NT2/D1 (cell line): ENCODE results near the gene STAU1.

Source experiments
- DNase-seq: peaks from one replicate; pipeline ENCODE4 v3.0.0-alpha.2; 2011; ENCODE audit warnings: low read depth, low spot score
- H3K27me3 ChIP-seq: 2 replicates; pipeline ENCODE4 v1.6.0; 2011; ENCODE audit warnings: mild to moderate bottlenecking; ENCODE audit not compliant: insufficient read length, insufficient read depth
- H3K36me3 ChIP-seq: 2 replicates; pipeline ENCODE4 v1.6.1; 2011; ENCODE audit warnings: mild to moderate bottlenecking, low read length, mixed read lengths; ENCODE audit not compliant: insufficient read depth, insufficient read length
- H3K4me1 ChIP-seq: 2 replicates; pipeline ENCODE4 v1.5.1; 2011; ENCODE audit not compliant: insufficient read depth, insufficient read length
- H3K4me3 ChIP-seq: 2 replicates; pipeline ENCODE4 v1.5.1; 2011; ENCODE audit warnings: low read depth; ENCODE audit not compliant: insufficient read length
- H3K9ac ChIP-seq: 2 replicates; pipeline ENCODE4 v1.6.0; 2011; ENCODE audit warnings: low read depth; ENCODE audit not compliant: insufficient read length
- H3K9me3 ChIP-seq: 2 replicates; pipeline ENCODE4 v1.5.1; 2011; ENCODE audit warnings: mild to moderate bottlenecking, low read length; ENCODE audit not compliant: insufficient read depth
- SUZ12 ChIP-seq: IDR thresholded peaks from 2 replicates; pipeline ENCODE4 v1.6.1; 2011; ENCODE audit not compliant: insufficient read length, insufficient read depth; ENCODE audit errors: extremely low read depth
- YY1 ChIP-seq: IDR thresholded peaks from 2 replicates; pipeline ENCODE4 v1.6.1; 2011; ENCODE audit not compliant: insufficient read length, insufficient read depth
- ZNF274 ChIP-seq: IDR thresholded peaks from 2 replicates; pipeline ENCODE4 v1.6.1; 2011; ENCODE audit warnings: mild to moderate bottlenecking, low read depth, low read length

STAU1 gene

GRCh38 chr20:49160057-49160929 lies 27.8 kb downstream of the STAU1 start:
- Histone ChIP-seq H3K27me3 (no peaks in the 10 kb centered on the region), H3K36me3 (peaks cover 51% of the 10 kb centered on the region), H3K9ac (no peak overlapping the region), H3K4me1 (no peaks in the 10 kb centered on the region), H3K4me3 (no peak overlapping the region), H3K9me3 (no peaks in the 10 kb centered on the region)
- TF ChIP-seq ZNF274 (no peak), SUZ12 (no peak), YY1 (no peak)
- DNase-seq, result no peak

GRCh38 chr20:49157146-49157545 lies 31.0 kb downstream of the STAU1 start:
- no peak overlapping the region for H3K9ac ChIP-seq
- TF ChIP-seq YY1 (no peak), ZNF274 (no peak), SUZ12 (no peak)
- H3K4me3 ChIP-seq, result no peak overlapping the region
- H3K4me1 ChIP-seq, result no peaks in the 10 kb centered on the region
- H3K27me3 ChIP-seq, result no peaks in the 10 kb centered on the region
- DNase-seq, result no peak
- H3K9me3 ChIP-seq, result no peaks in the 10 kb centered on the region
- H3K36me3 ChIP-seq, result peaks cover 48% of the 10 kb centered on the region

- H3K9ac ChIP-seq, result no peak overlapping the region
- H3K27me3 ChIP-seq, result no peaks in the 10 kb centered on the region
These were observed 31.7 kb downstream of the STAU1 start for GRCh38 chr20:49156481-49156880.

GRCh38 chr20:49151436-49151835 lies 36.7 kb downstream of the STAU1 start:
- no peaks in the 10 kb centered on the region for H3K9me3 ChIP-seq
- peaks cover 58% of the 10 kb centered on the region for H3K36me3 ChIP-seq
- no peaks in the 10 kb centered on the region for H3K4me1 ChIP-seq
- H3K4me3 ChIP-seq, result no peak overlapping the region
- H3K9ac ChIP-seq, result no peak overlapping the region
- TF ChIP-seq ZNF274, result no peak
- no peak for TF ChIP-seq SUZ12
- no peak for TF ChIP-seq YY1
- no peaks in the 10 kb centered on the region for H3K27me3 ChIP-seq
- DNase-seq, result no peak

More at GRCh38 chr20:49156481-49156880, 31.7 kb downstream of the STAU1 start:
- Histone ChIP-seq H3K9me3 (no peaks in the 10 kb centered on the region), H3K4me1 (no peaks in the 10 kb centered on the region), H3K4me3 (no peak overlapping the region), H3K36me3 (peaks cover 48% of the 10 kb centered on the region)
- TF ChIP-seq ZNF274 (no peak), YY1 (no peak), SUZ12 (no peak)
- no peak for DNase-seq

GRCh38 chr20:49149281-49150045 lies 38.7 kb downstream of the STAU1 start:
- H3K36me3 ChIP-seq, result peaks cover 65% of the 10 kb centered on the region
- H3K9me3 ChIP-seq, result no peaks in the 10 kb centered on the region
- H3K27me3 ChIP-seq, result no peaks in the 10 kb centered on the region
- no peak for DNase-seq
- no peak for TF ChIP-seq ZNF274
- TF ChIP-seq YY1, result no peak
- no peak for TF ChIP-seq SUZ12
- no peak overlapping the region for H3K9ac ChIP-seq
- no peak overlapping the region for H3K4me3 ChIP-seq
- no peaks in the 10 kb centered on the region for H3K4me1 ChIP-seq

- TF ChIP-seq YY1 (no peak), SUZ12 (no peak), ZNF274 (no peak)
- DNase-seq, result no peak
- peaks cover 71% of the 10 kb centered on the region for H3K36me3 ChIP-seq
- H3K4me1 ChIP-seq, result no peaks in the 10 kb centered on the region
- H3K9me3 ChIP-seq, result no peaks in the 10 kb centered on the region
- H3K9ac ChIP-seq, result no peak overlapping the region
- no peak overlapping the region for H3K4me3 ChIP-seq
- no peaks in the 10 kb centered on the region for H3K27me3 ChIP-seq
These were observed 39.5 kb downstream of the STAU1 start for GRCh38 chr20:49148601-49149000.

- Histone ChIP-seq H3K4me3 (no peak overlapping the region), H3K27me3 (no peaks in the 10 kb centered on the region), H3K4me1 (no peaks in the 10 kb centered on the region), H3K36me3 (peaks cover 76% of the 10 kb centered on the region), H3K9ac (no peak overlapping the region), H3K9me3 (no peaks in the 10 kb centered on the region)
- no peak for DNase-seq
- no peak for TF ChIP-seq ZNF274
These were observed 40.8 kb downstream of the STAU1 start for GRCh38 chr20:49147296-49147695.
